Left forelimb (tissue), 1 donor: ENCODE results near the gene LDLRAD4.

Experiments
- DNase-seq: peaks from one replicate; pipeline ENCODE4 v3.0.0-alpha.2; 2018; ENCODE audit warnings: low spot score

Gene LDLRAD4

DNA sequence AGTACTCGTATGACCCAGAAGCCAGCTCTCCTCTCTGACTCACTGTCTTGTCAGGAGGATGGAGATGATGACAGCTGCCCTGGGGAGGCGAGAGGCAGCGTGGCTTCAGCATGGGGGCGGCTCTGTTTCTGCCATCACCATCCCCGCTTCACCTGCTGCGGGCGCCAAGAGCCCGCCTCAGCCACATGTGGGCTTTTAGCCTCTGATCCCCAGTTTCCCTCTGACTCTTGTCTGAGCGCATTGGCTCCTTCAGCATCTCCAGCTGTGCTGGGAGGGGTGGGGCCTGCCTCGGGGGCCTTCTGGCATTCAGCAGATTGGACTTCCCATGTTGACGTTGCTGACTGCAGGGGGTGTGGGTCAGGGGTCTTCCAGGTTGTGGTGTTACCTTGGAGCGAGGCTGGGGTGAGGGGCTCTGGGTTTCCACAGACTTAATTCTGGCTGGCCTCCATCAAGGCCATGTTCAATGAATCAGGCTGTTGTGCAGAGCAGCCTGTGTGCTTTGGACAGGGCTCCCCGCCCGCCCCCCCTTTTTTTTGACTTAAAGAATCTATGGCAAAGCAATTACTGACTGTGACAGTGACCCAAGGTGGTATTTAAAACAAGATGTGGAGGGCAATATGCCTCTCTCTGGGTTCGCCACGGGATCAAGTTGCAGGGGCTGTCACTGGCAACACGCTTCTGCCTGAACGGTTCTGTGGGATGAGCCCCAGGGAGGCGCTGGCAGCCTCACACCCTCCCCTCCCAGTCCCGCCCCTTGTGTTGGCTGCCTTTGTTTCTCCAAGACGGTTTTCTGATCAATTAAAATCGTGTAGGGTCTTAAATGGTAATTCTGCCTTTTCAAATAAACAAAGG lies 228.3 kb downstream of the LDLRAD4 start:
- peak; percentile 64 for DNase-seq

- peak; percentile 61 for DNase-seq
Measured at GRCh38 chr18:13447621-13448334, 229.2 kb downstream of the LDLRAD4 start.

- DNase-seq, result peak; percentile 53
Measured at GRCh38 chr18:13448335-13448795, 229.8 kb downstream of the LDLRAD4 start.

GRCh38 chr18:13449651-13450050 lies 231.1 kb downstream of the LDLRAD4 start:
- DNase-seq, result peak; percentile 49

- DNase-seq, result peak; percentile 44
Measured at GRCh38 chr18:13450289-13451212, 232.0 kb downstream of the LDLRAD4 start.

DNA sequence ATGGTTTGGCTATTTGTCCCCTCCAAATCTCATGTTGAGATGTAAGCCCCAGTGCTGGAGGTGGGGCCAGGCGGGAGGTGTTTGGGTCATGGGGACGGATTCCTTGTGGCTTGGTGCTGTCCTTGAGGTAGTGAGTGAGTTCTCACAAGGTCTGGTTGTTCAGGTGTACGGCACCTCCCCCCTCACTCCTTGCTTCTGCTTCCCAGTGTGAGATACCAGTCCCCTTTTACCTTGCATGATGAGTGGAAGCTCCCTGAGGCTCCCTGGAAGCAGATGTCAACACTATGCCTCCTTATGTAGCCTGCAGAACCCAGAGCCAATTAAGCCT lies 232.6 kb downstream of the LDLRAD4 start:
- peak; percentile 50 for DNase-seq

DNA sequence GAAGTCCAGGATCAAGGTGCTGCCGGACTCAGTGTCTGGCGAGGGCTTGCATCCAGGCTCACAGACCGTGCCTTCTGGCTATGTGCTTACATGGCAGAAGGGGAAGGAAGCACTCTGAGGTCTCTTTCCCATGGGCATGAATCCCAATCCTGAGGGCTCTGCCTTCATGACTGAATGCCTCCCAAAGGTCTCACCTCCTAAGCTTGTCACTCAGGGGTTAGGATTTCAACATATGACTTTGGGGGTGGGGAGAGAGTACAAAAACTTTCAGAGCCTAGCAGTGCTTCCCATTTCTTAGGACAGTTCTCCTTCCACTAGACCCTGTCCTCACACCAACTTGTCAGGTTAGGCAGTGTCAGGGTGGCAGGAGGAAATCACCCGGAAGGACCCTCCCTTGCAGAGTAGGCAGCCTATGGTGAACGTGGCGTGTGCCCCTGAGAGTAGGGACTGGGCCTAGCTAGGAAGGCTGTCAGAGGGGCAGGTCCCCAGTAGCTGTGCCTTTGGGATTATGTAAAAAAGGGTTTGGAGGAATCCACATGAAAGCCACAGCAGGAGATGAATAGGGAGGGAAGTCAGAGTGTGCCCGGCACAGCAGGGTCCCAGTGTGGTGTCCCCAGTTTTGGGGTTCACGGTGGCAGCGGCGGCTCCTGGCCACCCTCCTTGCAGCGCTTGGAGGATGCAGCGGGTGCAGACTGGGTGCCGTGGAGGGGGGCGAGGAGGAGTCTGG lies 233.3 kb downstream of the LDLRAD4 start:
- DNase-seq, result peak; percentile 61

GRCh38 chr18:13452388-13452811 lies 233.8 kb downstream of the LDLRAD4 start:
- DNase-seq, result peak; percentile 64

- DNase-seq, result peak; percentile 40
Measured at GRCh38 chr18:13452871-13453680, 234.5 kb downstream of the LDLRAD4 start.

DNA sequence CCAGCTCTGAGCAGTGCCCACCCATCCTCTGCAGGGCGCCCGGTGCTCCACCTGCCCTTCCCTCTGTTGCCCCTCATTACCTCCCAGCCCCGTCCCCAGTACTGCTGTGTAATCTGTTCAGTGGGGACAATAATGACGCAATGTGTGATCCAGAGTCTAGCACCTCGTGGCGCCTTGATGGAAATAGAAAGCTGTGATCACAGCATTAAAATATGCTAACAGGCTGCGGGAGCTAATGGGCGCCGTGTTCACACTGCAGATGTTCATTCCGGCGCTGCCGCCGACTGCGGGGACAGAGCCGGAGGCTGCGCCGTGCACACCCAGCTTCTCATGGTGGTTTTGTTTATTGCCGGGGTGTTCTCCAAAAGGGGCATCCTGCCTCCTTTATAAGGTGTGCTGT lies 235.2 kb downstream of the LDLRAD4 start:
- DNase-seq, result peak; percentile 34

DNA sequence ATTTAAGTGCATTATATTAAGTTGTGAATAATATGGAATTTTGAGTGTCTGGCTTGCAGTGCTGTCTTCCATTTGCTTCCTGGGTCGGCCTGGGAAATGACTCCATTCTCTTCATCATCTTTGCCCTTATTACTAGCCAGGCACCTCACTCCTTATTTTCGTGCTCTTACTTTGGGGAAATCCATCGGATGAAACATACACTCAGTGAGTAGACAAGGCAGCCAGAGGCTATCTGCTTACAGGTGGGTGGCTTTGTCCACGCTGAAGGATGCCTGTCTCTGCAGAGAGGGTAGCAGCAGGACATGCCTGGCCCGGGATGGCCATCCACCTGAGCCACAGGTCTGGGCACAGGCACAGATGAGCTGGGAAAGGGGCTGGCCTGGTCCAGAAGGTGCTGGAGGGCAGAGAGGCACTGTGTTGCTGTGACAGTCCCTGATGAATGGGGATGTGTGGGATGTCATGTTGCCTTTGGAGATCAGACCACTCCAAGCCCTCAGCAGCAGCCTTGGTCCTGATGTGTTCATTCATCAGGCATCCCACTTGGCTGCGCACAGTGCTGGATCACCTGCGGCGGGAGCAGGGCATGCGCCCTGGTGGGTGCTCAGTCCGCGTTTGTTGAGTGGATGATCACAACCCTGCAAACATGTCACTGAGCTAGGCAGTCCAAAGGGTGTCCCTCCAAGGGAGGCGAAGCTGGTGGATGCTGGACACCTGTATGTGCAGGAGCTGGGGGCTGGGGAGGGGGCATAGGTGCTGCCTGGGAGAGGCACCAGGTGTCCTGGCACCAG lies 236.0 kb downstream of the LDLRAD4 start:
- DNase-seq, result no peak

DNA sequence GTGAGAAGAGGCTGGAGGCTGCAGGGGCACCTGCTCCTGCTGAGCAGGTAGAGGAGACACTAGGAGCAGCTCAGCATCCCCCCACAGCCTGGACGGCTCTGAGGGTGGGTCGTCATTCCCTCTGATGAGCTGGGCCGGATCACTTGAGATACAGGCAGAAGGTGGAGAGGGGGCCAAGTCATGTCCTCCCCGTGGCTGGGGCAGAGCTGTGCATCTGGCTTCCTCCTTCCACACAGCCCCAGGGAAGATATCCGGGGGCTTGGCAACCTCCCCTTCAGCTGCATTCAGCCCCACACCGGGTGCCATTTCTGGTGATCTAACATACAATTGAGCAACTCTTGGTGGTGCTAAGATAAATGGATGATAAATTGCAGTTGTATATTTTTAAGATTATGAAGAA lies 236.9 kb downstream of the LDLRAD4 start:
- no peak for DNase-seq

- DNase-seq, result no peak
Measured at GRCh38 chr18:13455960-13456481, 237.5 kb downstream of the LDLRAD4 start.

DNA sequence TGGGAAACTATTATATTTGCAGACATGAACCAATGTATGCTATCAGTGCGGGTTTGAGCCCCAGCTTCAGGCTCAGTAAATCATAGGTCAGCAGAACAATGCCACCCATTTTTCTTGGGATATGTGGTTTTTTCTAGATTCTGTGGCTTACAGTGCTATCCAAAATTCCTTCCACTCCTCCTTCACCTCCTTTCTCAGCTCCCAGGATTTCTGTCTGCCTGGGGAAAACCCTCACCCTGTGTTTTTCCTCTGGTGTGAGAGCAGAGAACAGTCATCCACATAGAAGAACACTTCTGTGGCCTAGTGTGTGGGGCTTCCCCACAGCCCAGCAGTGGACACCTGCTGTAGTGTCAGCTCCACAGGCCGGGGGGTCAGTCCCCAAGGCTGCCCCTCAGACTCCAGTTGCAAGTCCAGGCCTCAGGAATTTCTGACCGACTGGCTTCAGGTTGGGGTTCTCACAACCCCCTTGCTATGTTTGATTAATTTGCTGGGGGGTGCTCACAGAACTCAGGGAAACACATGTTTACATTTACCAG lies 238.2 kb downstream of the LDLRAD4 start:
- DNase-seq, result no peak

GRCh38 chr18:13457327-13457726 lies 238.8 kb downstream of the LDLRAD4 start:
- peak; percentile 58 for DNase-seq

DNA sequence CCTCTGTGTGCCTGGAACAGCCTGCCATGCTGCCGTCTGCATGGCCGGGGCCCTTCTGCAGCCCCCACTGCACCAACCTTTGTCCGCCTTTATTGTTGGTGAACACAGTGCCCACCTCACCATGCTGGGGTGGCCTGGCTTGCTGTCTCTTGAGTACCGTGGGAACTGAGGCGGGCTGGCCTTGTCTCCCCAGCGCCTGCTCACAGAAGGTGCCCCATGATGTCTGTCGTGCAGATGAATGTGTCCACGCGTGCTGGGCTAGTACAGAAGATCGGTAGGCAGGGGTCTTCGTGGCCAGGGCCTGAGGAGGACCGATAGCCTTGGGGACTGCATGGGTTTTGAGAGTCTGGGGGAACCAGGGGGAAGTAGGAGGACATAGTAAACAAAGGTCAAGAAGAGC lies 242.4 kb downstream of the LDLRAD4 start:
- DNase-seq, result no peak

GRCh38 chr18:13461469-13461868 lies 242.9 kb downstream of the LDLRAD4 start:
- no peak for DNase-seq

GRCh38 chr18:13461936-13462335 lies 243.4 kb downstream of the LDLRAD4 start:
- no peak for DNase-seq

DNA sequence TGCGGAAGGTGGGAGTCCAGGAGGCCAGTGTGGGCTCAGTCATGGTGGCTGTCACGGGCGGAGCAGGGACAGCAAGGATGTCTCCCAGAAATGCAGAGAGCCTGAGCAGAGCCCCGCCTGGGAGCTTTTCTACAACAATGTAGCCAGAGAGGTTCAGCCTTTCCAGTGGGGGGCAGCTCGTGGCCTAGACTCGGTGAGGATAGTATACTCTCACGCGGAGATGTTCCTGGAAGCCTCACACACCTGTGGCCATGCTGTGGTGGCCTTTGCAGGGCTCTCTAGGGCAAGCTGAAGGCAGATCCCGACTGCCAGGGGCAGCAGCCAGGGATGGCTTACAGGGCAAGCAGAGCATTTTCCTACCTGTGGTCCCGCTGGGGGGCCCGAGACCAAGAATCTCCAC lies 244.1 kb downstream of the LDLRAD4 start:
- DNase-seq, result no peak
